Upper lobe of left lung (tissue), 6 donors: Measurements from ENCODE around the gene ROMO1. TPM values are rescaled to one million over a fixed set of nuclear protein-coding genes. Genes with fewer than 3 reads are reported as not detected.
A peak's percentile ranks its signal among the peaks of the same experiment; 100 is the strongest.

ENCODE experiments used
- ATAC-seq, 2 donors: fragments of 200-7000 bp; cut with Tn5 transposase; one replicate each; pipeline ENCODE4 v1.9.1; 2022; ENCODE audit warnings: mild to moderate bottlenecking in 2 of 2, moderate library complexity in 2 of 2; ENCODE audit not compliant: low FRiP score in 2 of 2
- DNase-seq, 2 donors: peaks; one replicate each; pipeline ENCODE4 v3.0.0-alpha.2; 2019 to 2020
- H3K27ac ChIP-seq, 4 donors: fragments of 200-600 bp; sonication (generic); one replicate each; pipeline ENCODE4 v1.5.1; 2016 to 2019
- H3K27me3 ChIP-seq, 4 donors: fragments of 200-600 bp; sonication (generic); one replicate each; pipeline ENCODE4 v1.5.1; 2017 to 2019
- H3K36me3 ChIP-seq, 4 donors: fragments of 200-600 bp; sonication (generic); one replicate each; pipeline ENCODE4 v1.5.1; 2016 to 2019
- H3K4me1 ChIP-seq, 4 donors: fragments of 200-600 bp; sonication (generic); one replicate each; pipeline ENCODE4 v1.5.1; 2018 to 2019
- H3K4me3 ChIP-seq, 4 donors: fragments of 200-600 bp; sonication (generic); one replicate each; pipeline ENCODE4 v1.5.1; 2017 to 2019; ENCODE audit warnings: mild to moderate bottlenecking in 2 of 4, moderate library complexity in 1 of 4
- H3K9me3 ChIP-seq, 4 donors: fragments of 200-600 bp; sonication (generic); one replicate each; pipeline ENCODE4 v1.5.1; 2018 to 2019
- CTCF ChIP-seq, 6 experiments: fragments of 450-650 bp in 4 of 6; fragments of 200-600 bp in 2 of 6; sonication (generic) in 2 of 6; IDR thresholded peaks; one replicate each; pipeline ENCODE4 v1.5.1; 2016 to 2019; ENCODE audit warnings: antibody characterized with exemption in 6 of 6
- EP300 ChIP-seq, 4 donors: sonication (generic); formaldehyde crosslinking; IDR thresholded peaks; one replicate each; pipeline ENCODE4 v1.5.1; 2017; ENCODE audit warnings: antibody characterized with exemption in 4 of 4, control low read depth in 2 of 4
- POLR2A ChIP-seq, 4 donors: fragments of 450-650 bp; IDR thresholded peaks; one replicate each; pipeline ENCODE4 v1.5.1; 2016 to 2017; ENCODE audit warnings: antibody characterized with exemption in 4 of 4, mild to moderate bottlenecking in 2 of 4
- POLR2AphosphoS5 ChIP-seq, 2 donors: sonication (generic); formaldehyde crosslinking; IDR thresholded peaks; one replicate each; pipeline ENCODE4 v1.5.1; 2017; ENCODE audit warnings: antibody characterized with exemption in 2 of 2
- WGBS, 2 donors: methylation state at CpG; one replicate each; pipeline ENCODE4 v1.1.5; 2017 to 2018; 5-methylcytosine and 5-hydroxymethylcytosine counted together
- total RNA-seq, 6 donors: library from RNA; depleted of rRNA in 4 of 6; stranded (reverse); fragments of >200 nt in 4 of 6; gene quantifications; one replicate each; pipeline versions ENCODE4 v1.1.0 to v1.2.1, GENCODE V29; 2016 to 2021
- donor health status: DM: no; HTN: no; CAD: no; lungs with moderate emphysema.
- donor health status: DM: no; HTN: yes; CAD: no; lungs with severe emphysema.

Gene ROMO1
- total RNA-seq, 6 donors from 2014 or later: 105 to 213 (median 134) TPM

GRCh38 chr20:35660122-35660937 lies 38.9 kb upstream of the ROMO1 start:
- H3K27ac ChIP-seq: peak overlapping the region in 3 of 4 donors; percentile 14 to 45 (median 42)
- H3K4me3 ChIP-seq: no peak overlapping the region

GRCh38 chr20:35661053-35661452 lies 38.2 kb upstream of the ROMO1 start:
- H3K4me3 ChIP-seq: peak overlapping the region in 1 of 4 donors; percentile 75
- ATAC-seq (no peak), DNase-seq (no peak)
- TF ChIP-seq CTCF (IDR thresholded peaks at IDR 0.05) (no peak), EP300 (IDR thresholded peaks at IDR 0.05) (no peak), POLR2A (IDR thresholded peaks at IDR 0.05) (no peak), POLR2AphosphoS5 (IDR thresholded peaks at IDR 0.05) (no peak)
- peaks cover 61 to 80% (median 65%) of the 10 kb centered on the region in 4 donors for H3K4me1 ChIP-seq
- WGBS, 2 donors: 50 to 62% methylated on average over 2 of the region's 2 CpGs
- peaks cover 0 to 6% (median 0%) of the 10 kb centered on the region in 4 donors for H3K36me3 ChIP-seq
- H3K9me3 ChIP-seq: no peaks in the 10 kb centered on the region
- peak overlapping the region in 3 of 4 donors; percentile 42 to 50 (median 45) for H3K27ac ChIP-seq
- no peaks in the 10 kb centered on the region for H3K27me3 ChIP-seq

More at GRCh38 chr20:35660122-35660937, 38.9 kb upstream of the ROMO1 start:
- no peaks in the 10 kb centered on the region for H3K27me3 ChIP-seq
- ATAC-seq: no peak
- TF ChIP-seq CTCF (IDR thresholded peaks at IDR 0.05) (no peak), POLR2AphosphoS5 (IDR thresholded peaks at IDR 0.05) (no peak), EP300 (IDR thresholded peaks at IDR 0.05) (no peak), POLR2A (IDR thresholded peaks at IDR 0.05) (no peak)
- peaks cover 0 to 6% (median 0%) of the 10 kb centered on the region in 4 donors for H3K36me3 ChIP-seq
- peaks cover 61 to 80% (median 65%) of the 10 kb centered on the region in 4 donors for H3K4me1 ChIP-seq
- no peak for DNase-seq
- no peaks in the 10 kb centered on the region for H3K9me3 ChIP-seq
- WGBS, 2 donors: 89 to 90% methylated on average over 10 of the region's 10 CpGs

DNA sequence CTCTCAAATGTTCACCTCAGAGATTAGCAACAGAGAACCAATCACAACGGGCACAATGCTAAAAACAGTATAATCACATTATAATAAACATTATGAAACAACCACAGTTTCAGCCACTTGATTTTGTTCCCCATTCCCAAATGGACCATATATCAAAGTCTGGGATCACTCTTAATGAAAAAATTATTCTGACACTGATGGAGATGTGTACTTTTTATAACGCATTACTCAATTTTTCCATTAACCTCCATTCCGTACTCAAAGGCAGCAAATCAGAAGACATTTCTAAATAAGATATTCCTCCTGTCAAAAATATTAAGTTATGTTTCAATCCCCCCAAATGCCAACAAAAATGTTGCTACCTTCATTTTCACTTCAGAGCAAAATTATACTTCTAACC lies 37.3 kb upstream of the ROMO1 start:
- 27 to 34% methylated on average over 3 of the region's 3 CpGs for WGBS, 2 donors
- no peaks in the 10 kb centered on the region for H3K27me3 ChIP-seq
- DNase-seq (no peak), ATAC-seq (no peak)
- peak overlapping the region in 1 of 4 donors; percentile 75 for H3K4me3 ChIP-seq
- peak overlapping the region in 3 of 4 donors; percentile 10 to 50 (median 45) for H3K27ac ChIP-seq
- H3K9me3 ChIP-seq: no peaks in the 10 kb centered on the region
- H3K4me1 ChIP-seq: peaks cover 55 to 74% (median 60%) of the 10 kb centered on the region in 4 donors
- no peak for TF ChIP-seq EP300 (IDR thresholded peaks at IDR 0.05)
- TF ChIP-seq POLR2A (IDR thresholded peaks at IDR 0.05): no peak
- TF ChIP-seq POLR2AphosphoS5 (IDR thresholded peaks at IDR 0.05): no peak
- no peak for TF ChIP-seq CTCF (IDR thresholded peaks at IDR 0.05)
- no peaks in the 10 kb centered on the region for H3K36me3 ChIP-seq

- Histone ChIP-seq H3K27ac (peak overlapping the region in 2 of 4 donors; percentile 10 to 45), H3K4me3 (peak overlapping the region in 3 of 4 donors; percentile 75 to 80 (median 76)), H3K9me3 (no peaks in the 10 kb centered on the region), H3K36me3 (no peaks in the 10 kb centered on the region), H3K4me1 (peaks cover 49 to 67% (median 54%) of the 10 kb centered on the region in 4 donors), H3K27me3 (no peaks in the 10 kb centered on the region)
- no peak for ATAC-seq
- WGBS, 2 donors: 17 to 28% methylated on average over 2 of the region's 2 CpGs
- DNase-seq: no peak
- no peak for TF ChIP-seq CTCF (IDR thresholded peaks at IDR 0.05)
These were observed 36.7 kb upstream of the ROMO1 start for GRCh38 chr20:35662551-35662950.
